C4-2B (cell line): ENCODE data around the gene CAMK2G.

Source experiments
- ZFX ChIP-seq: fragments of 450-650 bp; IDR thresholded peaks from 2 replicates; pipeline ENCODE4 v1.6.1; 2017
- TF ChIP-seq, protein P1 (sequence below): fragments of 450-650 bp; conservative IDR thresholded peaks from 2 replicates; pipeline ENCODE4 v1.5.1; 2017; ENCODE audit warnings: mild to moderate bottlenecking

DNA sequence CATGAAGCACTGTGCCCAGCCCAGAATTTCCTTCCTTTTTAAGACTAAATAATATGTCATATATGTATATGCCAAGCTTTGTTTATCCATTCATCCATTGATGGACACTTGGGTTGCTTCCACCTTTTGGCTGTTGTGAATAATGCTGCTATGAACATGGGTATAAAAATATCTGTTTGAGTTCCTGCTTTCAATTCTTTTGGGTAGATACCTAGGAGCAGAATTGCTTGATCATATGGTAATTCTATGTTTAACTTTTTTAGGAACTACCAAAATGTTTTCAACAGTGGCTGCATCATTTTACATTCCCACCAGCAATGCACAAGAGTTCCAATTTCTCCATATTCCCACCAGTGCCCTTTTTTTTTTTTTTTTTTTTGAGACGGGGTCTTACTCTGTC, 23.3 kb upstream of the CAMK2G start:
- TF ChIP-seq, protein P1, sequence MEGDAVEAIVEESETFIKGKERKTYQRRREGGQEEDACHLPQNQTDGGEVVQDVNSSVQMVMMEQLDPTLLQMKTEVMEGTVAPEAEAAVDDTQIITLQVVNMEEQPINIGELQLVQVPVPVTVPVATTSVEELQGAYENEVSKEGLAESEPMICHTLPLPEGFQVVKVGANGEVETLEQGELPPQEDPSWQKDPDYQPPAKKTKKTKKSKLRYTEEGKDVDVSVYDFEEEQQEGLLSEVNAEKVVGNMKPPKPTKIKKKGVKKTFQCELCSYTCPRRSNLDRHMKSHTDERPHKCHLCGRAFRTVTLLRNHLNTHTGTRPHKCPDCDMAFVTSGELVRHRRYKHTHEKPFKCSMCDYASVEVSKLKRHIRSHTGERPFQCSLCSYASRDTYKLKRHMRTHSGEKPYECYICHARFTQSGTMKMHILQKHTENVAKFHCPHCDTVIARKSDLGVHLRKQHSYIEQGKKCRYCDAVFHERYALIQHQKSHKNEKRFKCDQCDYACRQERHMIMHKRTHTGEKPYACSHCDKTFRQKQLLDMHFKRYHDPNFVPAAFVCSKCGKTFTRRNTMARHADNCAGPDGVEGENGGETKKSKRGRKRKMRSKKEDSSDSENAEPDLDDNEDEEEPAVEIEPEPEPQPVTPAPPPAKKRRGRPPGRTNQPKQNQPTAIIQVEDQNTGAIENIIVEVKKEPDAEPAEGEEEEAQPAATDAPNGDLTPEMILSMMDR: no peak
- TF ChIP-seq ZFX: no peak
